GM21526 (cell line): ENCODE data around the gene MED9.

ENCODE experiments used
- ATAC-seq: cut with Tn5 transposase; IDR thresholded peaks from one replicate; pipeline ENCODE4 v1.9.1; 2021; ENCODE audit warnings: moderate library complexity; ENCODE audit not compliant: unreplicated experiment, low FRiP score

The MED9 gene

GRCh38 chr17:17512866-17513265, 36.1 kb downstream of the MED9 start:
- ATAC-seq: no peak

GRCh38 chr17:17513626-17514025, 36.8 kb downstream of the MED9 start:
- no peak for ATAC-seq

GRCh38 chr17:17514361-17514992, 37.7 kb downstream of the MED9 start:
- ATAC-seq: no peak

- ATAC-seq: no peak
These were observed 38.5 kb downstream of the MED9 start for GRCh38 chr17:17514993-17515933.

GRCh38 chr17:17515934-17516930, 39.4 kb downstream of the MED9 start:
- no peak for ATAC-seq

- no peak for ATAC-seq
These were observed 40.3 kb downstream of the MED9 start for GRCh38 chr17:17516941-17517720.

GRCh38 chr17:17518014-17518413, 41.2 kb downstream of the MED9 start:
- no peak for ATAC-seq

- ATAC-seq: no peak
These were observed 42.2 kb downstream of the MED9 start for GRCh38 chr17:17518951-17519350.

- no peak for ATAC-seq
These were observed 43.1 kb downstream of the MED9 start for GRCh38 chr17:17519886-17520285.

GRCh38 chr17:17520599-17521232, 43.9 kb downstream of the MED9 start:
- no peak for ATAC-seq

GRCh38 chr17:17523001-17523730, 46.4 kb downstream of the MED9 start:
- no peak for ATAC-seq

GRCh38 chr17:17523731-17524490, 47.1 kb downstream of the MED9 start:
- ATAC-seq: no peak

GRCh38 chr17:17525311-17525710, 48.5 kb downstream of the MED9 start:
- ATAC-seq: no peak

GRCh38 chr17:17525956-17526355, 49.2 kb downstream of the MED9 start:
- no peak for ATAC-seq

GRCh38 chr17:17526369-17526768, 49.6 kb downstream of the MED9 start:
- ATAC-seq: no peak

- no peak for ATAC-seq
These were observed 50.7 kb downstream of the MED9 start for GRCh38 chr17:17527534-17527933.

- ATAC-seq: no peak
These were observed 51.2 kb downstream of the MED9 start for GRCh38 chr17:17527956-17528500.
